Liver (tissue), 3 donors: ENCODE measurements around the gene RIIAD1.

Source experiments
- GABPA ChIP-seq, 2 donors: IDR thresholded peaks in 1 of 2; conservative IDR thresholded peaks in 1 of 2; 2 replicates each; pipeline ENCODE4 v1.6.1; 2016; ENCODE audit warnings: antibody characterized with exemption in 2 of 2, mild to moderate bottlenecking in 1 of 2, moderate library complexity in 1 of 2
- RAD21 ChIP-seq, 2 donors: IDR thresholded peaks; 2 replicates each; pipeline ENCODE4 v1.6.1; 2016; ENCODE audit warnings: antibody characterized with exemption in 2 of 2, mild to moderate bottlenecking in 2 of 2
- REST ChIP-seq: IDR thresholded peaks from 2 replicates; pipeline ENCODE4 v1.6.1; 2016; ENCODE audit warnings: antibody characterized with exemption, mild to moderate bottlenecking
- SP1 ChIP-seq: IDR thresholded peaks from 2 replicates; pipeline ENCODE4 v1.6.1; 2018; ENCODE audit warnings: antibody characterized with exemption, mild to moderate bottlenecking
- TAF1 ChIP-seq: conservative IDR thresholded peaks from 2 replicates; pipeline ENCODE4 v1.6.1; 2016; ENCODE audit warnings: antibody characterized with exemption, mild to moderate bottlenecking
- YY1 ChIP-seq: IDR thresholded peaks from 2 replicates; pipeline ENCODE4 v1.6.1; 2016; ENCODE audit warnings: antibody characterized with exemption, mild to moderate bottlenecking
- TF ChIP-seq, protein P1 (sequence below): fragments of 150-350 bp; IDR thresholded peaks from 2 replicates; pipeline ENCODE4 v1.5.1; 2017; ENCODE audit warnings: improper control_type of control experiment, low read depth, low read length; ENCODE audit not compliant: missing input control
- TF ChIP-seq, protein P2 (sequence below): IDR thresholded peaks from 2 replicates; pipeline ENCODE4 v1.6.1; 2016; ENCODE audit warnings: antibody characterized with exemption
- TF ChIP-seq, protein P3 (sequence below): IDR thresholded peaks from 2 replicates; pipeline ENCODE4 v1.6.1; 2016; ENCODE audit warnings: antibody characterized with exemption
- donor health status: healthy.
- donor health status: healthy.

DNA sequence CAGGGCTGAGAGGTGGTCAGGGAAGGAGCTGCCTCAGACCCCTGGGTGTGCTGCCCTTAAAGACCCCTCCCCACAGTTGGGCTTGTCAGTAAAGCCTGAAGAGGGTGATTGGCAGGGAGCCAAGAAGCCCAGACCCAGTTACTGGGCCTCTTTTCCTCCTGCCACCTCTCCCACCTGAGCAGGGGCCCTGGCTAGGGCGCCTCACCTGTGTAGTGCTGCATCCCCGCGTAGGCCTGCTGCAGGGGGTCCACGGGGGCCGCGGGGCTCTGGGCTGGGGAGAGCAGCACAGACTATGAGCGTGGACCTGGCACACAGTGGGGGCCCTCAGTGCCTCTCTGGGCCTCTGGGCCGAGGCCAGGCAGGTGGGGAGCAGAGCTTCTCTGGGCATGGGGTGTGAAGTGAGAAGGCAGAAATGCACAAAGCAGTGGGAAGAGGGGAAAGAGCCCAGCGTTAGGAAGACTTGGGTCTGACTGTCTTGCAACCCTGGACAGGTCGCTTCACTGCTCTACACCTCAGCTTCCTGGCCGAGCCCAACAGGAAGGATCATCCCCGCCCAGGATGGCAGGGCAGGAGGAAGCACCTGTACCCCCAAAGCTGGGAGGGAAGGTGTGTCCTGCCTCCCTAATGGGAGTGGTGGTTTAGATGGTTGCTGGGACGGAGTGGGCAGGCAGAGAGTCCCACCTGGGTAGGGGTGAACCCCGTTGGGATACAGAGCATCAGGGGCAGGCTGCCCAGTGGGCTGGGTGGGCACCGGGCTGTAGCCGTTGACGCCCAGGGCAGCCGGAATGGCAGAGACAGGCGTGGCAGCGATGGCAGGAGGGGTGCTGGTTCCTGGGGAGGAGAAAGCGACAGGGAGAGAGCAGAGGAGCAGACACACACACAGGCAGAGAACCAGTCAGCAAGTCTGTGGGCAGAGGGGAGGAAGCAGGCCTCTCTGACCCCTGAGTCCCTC is 14.6 kb upstream of the RIIAD1 start:
- no peak for TF ChIP-seq TAF1
- no peak for TF ChIP-seq SP1
- TF ChIP-seq, protein P1, sequence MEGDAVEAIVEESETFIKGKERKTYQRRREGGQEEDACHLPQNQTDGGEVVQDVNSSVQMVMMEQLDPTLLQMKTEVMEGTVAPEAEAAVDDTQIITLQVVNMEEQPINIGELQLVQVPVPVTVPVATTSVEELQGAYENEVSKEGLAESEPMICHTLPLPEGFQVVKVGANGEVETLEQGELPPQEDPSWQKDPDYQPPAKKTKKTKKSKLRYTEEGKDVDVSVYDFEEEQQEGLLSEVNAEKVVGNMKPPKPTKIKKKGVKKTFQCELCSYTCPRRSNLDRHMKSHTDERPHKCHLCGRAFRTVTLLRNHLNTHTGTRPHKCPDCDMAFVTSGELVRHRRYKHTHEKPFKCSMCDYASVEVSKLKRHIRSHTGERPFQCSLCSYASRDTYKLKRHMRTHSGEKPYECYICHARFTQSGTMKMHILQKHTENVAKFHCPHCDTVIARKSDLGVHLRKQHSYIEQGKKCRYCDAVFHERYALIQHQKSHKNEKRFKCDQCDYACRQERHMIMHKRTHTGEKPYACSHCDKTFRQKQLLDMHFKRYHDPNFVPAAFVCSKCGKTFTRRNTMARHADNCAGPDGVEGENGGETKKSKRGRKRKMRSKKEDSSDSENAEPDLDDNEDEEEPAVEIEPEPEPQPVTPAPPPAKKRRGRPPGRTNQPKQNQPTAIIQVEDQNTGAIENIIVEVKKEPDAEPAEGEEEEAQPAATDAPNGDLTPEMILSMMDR, result no peak
- TF ChIP-seq RAD21 (IDR thresholded peaks at IDR 0.05), result no peak
- TF ChIP-seq, protein P2, sequence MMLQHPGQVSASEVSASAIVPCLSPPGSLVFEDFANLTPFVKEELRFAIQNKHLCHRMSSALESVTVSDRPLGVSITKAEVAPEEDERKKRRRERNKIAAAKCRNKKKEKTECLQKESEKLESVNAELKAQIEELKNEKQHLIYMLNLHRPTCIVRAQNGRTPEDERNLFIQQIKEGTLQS, result no peak
- TF ChIP-seq REST, result no peak
- TF ChIP-seq, protein P3, sequence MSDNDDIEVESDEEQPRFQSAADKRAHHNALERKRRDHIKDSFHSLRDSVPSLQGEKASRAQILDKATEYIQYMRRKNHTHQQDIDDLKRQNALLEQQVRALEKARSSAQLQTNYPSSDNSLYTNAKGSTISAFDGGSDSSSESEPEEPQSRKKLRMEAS, result no peak
- TF ChIP-seq YY1, result no peak
- no peak for TF ChIP-seq GABPA (IDR thresholded peaks at IDR 0.05 in 1 of 2, conservative IDR thresholded peaks at IDR 0.05 in 1 of 2)
